Naive thymus-derived CD4-positive, alpha-beta T cell (primary cell): ENCODE data around the gene PTPRN2. TPM values are rescaled to one million over a fixed set of nuclear protein-coding genes. Genes with fewer than 3 reads are reported as not detected.

Experiments
- ATAC-seq: fragments of 150-1000 bp; cut with Tn5 transposase; 2 replicates; pipeline ENCODE4 v1.10.0; 2021; ENCODE audit warnings: mild to moderate bottlenecking, moderate library complexity
- CTCF ChIA-PET: fragments of 350-600 bp; sonication (Branson Sonifier 250); formaldehyde crosslinking; loops from one replicate; lab custom pipeline; 2021; ENCODE audit warnings: antibody characterized with exemption; lab: Charles Lee
- POLR2A ChIA-PET: fragments of 350-600 bp; sonication (Branson Sonifier 250); formaldehyde crosslinking; loops from one replicate; lab custom pipeline; 2021; ENCODE audit warnings: antibody characterized with exemption, inconsistent platforms; lab: Charles Lee
- DNase-seq, 9 donors: peaks; one replicate each; pipeline versions ENCODE4 v3.0.0 to v3.0.0-alpha.2; 2020 to 2022; ENCODE audit warnings: mixed read lengths in 1 of 9
- H3K27ac ChIP-seq: one replicate; pipeline ENCODE4 v1.7.0; 2013; ENCODE audit warnings: mild to moderate bottlenecking, low read depth, low read length, moderate library complexity
- H3K27me3 ChIP-seq, 2 donors: one replicate each; pipeline ENCODE4 v1.7.0; 2013; ENCODE audit warnings: low read length in 2 of 2, mild to moderate bottlenecking in 2 of 2, moderate library complexity in 2 of 2; ENCODE audit not compliant: control insufficient read depth in 2 of 2, insufficient read depth in 2 of 2
- H3K36me3 ChIP-seq, 3 experiments: 1 replicate in 2 of 3; 2 replicates in 1 of 3; pipeline ENCODE4 v1.7.0; 2013; ENCODE audit warnings: low read length in 3 of 3, mild to moderate bottlenecking in 3 of 3, moderate library complexity in 1 of 3; ENCODE audit not compliant: insufficient read depth in 3 of 3, control insufficient read depth in 2 of 3
- H3K4me1 ChIP-seq, 2 donors: one replicate each; pipeline ENCODE4 v1.7.0; 2013; ENCODE audit warnings: low read length in 2 of 2, mild to moderate bottlenecking in 2 of 2, moderate library complexity in 1 of 2; ENCODE audit not compliant: control insufficient read depth in 2 of 2, insufficient read depth in 2 of 2
- H3K4me3 ChIP-seq: 2 replicates; pipeline ENCODE4 v1.7.0; 2013; ENCODE audit warnings: mild to moderate bottlenecking, low read length
- H3K9me3 ChIP-seq, 3 experiments: 1 replicate in 2 of 3; 2 replicates in 1 of 3; pipeline ENCODE4 v1.7.0; 2013; ENCODE audit warnings: low read length in 3 of 3; ENCODE audit not compliant: control insufficient read depth in 2 of 3
- H3K27ac Mint-ChIP-seq, 9 donors: one replicate each; pipeline ENCODE4 v1.8.0; 2020 to 2022; ENCODE audit warnings: mixed read lengths in 9 of 9, mild to moderate bottlenecking in 8 of 9, moderate library complexity in 5 of 9, inconsistent platforms in 2 of 9
- H3K27me3 Mint-ChIP-seq, 5 donors: one replicate each; pipeline ENCODE4 v1.8.0; 2021 to 2022; ENCODE audit warnings: mixed read lengths in 5 of 5, mild to moderate bottlenecking in 1 of 5
- H3K36me3 Mint-ChIP-seq, 5 donors: one replicate each; pipeline ENCODE4 v1.8.0; 2020 to 2022; ENCODE audit warnings: mixed read lengths in 5 of 5, mild to moderate bottlenecking in 3 of 5, inconsistent platforms in 1 of 5
- H3K4me1 Mint-ChIP-seq, 7 donors: one replicate each; pipeline ENCODE4 v1.8.0; 2020 to 2022; ENCODE audit warnings: mixed read lengths in 7 of 7, mild to moderate bottlenecking in 3 of 7, inconsistent platforms in 1 of 7
- H3K4me3 Mint-ChIP-seq, 10 donors: one replicate each; pipeline ENCODE4 v1.8.0; 2020 to 2022; ENCODE audit warnings: mild to moderate bottlenecking in 10 of 10, mixed read lengths in 10 of 10, moderate library complexity in 6 of 10, inconsistent platforms in 2 of 10
- H3K9me3 Mint-ChIP-seq, 11 donors: one replicate each; pipeline ENCODE4 v1.8.0; 2020 to 2022; ENCODE audit warnings: mixed read lengths in 11 of 11, mild to moderate bottlenecking in 4 of 11, inconsistent platforms in 1 of 11, moderate library complexity in 1 of 11
- intact Hi-C, 2 donors: fragments of 100-400 bp; cut with micrococcal nuclease; formaldehyde crosslinking; loops; one replicate each; pipeline ENCODE4 v1.15.1; 2023
- polyA plus RNA-seq, 2 donors: library from polyadenylated mRNA; unstranded; fragments of 300-500 nt; fragmentation: Illumina TruSeq; gene quantifications; one replicate each; pipeline ENCODE4 v1.2.3, GENCODE V29; 2021
- total RNA-seq, 6 experiments: library from RNA in 5 of 6; stranded (reverse) in 5 of 6; gene quantifications; 1 replicate in 5 of 6; 2 replicates in 1 of 6; pipeline ENCODE4 v1.2.3 and lab custom pipeline; 2021 to 2026

The PTPRN2 gene
- total and polyA plus RNA-seq, 7 experiments from 2014 or later = 0.58 to 2.3 (median 1.4) TPM

DNA sequence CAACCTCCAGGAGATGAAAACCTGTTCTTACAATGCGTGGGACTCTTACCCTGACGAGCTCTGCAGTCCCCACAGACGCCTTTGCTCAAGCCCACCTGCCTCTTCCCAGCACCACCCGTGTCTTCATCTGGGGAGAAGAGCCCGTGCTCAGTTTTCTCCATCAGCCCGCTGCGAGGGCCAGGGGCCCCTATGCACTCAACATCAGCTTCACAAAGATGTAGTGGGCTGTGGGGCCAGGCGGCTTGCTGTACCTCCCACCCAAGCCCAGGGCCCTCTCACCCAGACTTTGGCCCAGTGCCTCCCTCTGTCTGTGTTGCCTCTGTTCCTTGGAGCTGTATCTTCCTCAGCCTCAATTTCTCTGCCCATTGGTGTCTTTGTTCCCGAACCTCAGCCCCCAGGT is 814.3 kb downstream of the PTPRN2 start:
- DNase-seq = no peak
- CTCF ChIA-PET = interaction anchor here (0.7 kb wide), 1 partner anchor 81 kb away, joined by 3 read pairs; no protein-coding TSS in a partner anchor

DNA sequence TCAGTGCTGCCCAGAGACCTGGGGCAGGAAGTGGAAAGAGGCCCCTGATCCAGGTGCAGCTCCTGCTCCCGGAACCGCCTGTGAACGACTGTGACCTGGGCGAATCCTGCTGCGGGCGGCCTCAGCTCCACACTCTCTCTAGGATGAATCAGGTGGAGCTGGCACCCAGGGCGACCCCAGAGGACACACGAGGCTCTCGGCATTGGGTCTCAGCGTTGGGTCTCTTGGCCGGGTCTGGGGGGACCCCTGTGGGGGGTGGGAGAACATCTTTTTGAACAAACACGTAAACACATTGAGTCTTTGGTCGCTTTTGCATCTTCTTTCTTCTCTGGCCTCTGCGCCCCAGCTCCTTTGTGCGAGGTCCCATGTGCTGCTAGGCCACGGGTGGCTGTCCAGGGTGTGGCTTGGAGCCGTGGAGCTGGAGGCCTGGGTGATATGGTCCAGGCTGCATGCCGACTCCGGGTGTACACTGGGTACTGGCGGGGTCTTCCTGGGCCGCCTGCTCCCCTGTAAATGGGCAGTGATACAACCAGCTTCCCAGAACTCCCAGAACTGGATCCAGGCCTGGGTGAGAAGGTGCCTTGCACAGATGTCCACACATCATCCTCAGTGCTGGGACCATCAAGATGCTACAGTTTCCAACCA is 815.0 kb downstream of the PTPRN2 start:
- peaks cover 0 to 5% (median 0%) of the 10 kb centered on the region in 3 experiments for H3K9me3 ChIP-seq
- ChIA-PET CTCF (interaction anchor here (0.7 kb wide), 1 partner anchor 80 kb away, joined by 3 read pairs; no protein-coding TSS in a partner anchor), POLR2A (interaction anchor here (0.7 kb wide), 2 partner anchors 88 to 301 kb away, joined by 3 to 4 read pairs; no protein-coding TSS in a partner anchor)
- H3K9me3 Mint-ChIP-seq = peaks cover 0 to 10% (median 7%) of the 10 kb centered on the region in 11 donors
- H3K4me1 Mint-ChIP-seq = peaks cover 0 to 18% (median 0%) of the 10 kb centered on the region in 7 donors
- H3K4me3 Mint-ChIP-seq = no peak overlapping the region
- no peak for DNase-seq
- H3K27ac ChIP-seq = no peak overlapping the region
- H3K4me3 ChIP-seq = no peak overlapping the region
- H3K27ac Mint-ChIP-seq = no peak overlapping the region
- peaks cover 3 to 14% (median 12%) of the 10 kb centered on the region in 5 donors for H3K27me3 Mint-ChIP-seq
- no peaks in the 10 kb centered on the region for H3K27me3 ChIP-seq
- H3K36me3 ChIP-seq = no peaks in the 10 kb centered on the region
- intact Hi-C loops = no loop called here
- no peaks in the 10 kb centered on the region for H3K4me1 ChIP-seq
- no peak for ATAC-seq
- peaks cover 0 to 14% (median 11%) of the 10 kb centered on the region in 5 donors for H3K36me3 Mint-ChIP-seq

More for the DNA sequence above, 814.3 kb downstream of the PTPRN2 start:
- Histone ChIP-seq H3K9me3 (peaks cover 0 to 5% (median 0%) of the 10 kb centered on the region in 3 experiments), H3K4me3 (no peak overlapping the region), H3K27ac (no peak overlapping the region), H3K27me3 (no peaks in the 10 kb centered on the region), H3K36me3 (no peaks in the 10 kb centered on the region), H3K4me1 (no peaks in the 10 kb centered on the region)
- ATAC-seq = no peak
- Mint-ChIP-seq H3K27ac (peak overlapping the region in 1 of 9 donors; percentile 48), H3K4me1 (peaks cover 0 to 22% (median 0%) of the 10 kb centered on the region in 7 donors), H3K36me3 (peaks cover 0 to 14% (median 11%) of the 10 kb centered on the region in 5 donors), H3K27me3 (peaks cover 3 to 20% (median 15%) of the 10 kb centered on the region in 5 donors), H3K9me3 (peaks cover 0 to 10% (median 7%) of the 10 kb centered on the region in 11 donors), H3K4me3 (no peak overlapping the region)
- POLR2A ChIA-PET = no interaction called here
- intact Hi-C loops = no loop called here

DNA sequence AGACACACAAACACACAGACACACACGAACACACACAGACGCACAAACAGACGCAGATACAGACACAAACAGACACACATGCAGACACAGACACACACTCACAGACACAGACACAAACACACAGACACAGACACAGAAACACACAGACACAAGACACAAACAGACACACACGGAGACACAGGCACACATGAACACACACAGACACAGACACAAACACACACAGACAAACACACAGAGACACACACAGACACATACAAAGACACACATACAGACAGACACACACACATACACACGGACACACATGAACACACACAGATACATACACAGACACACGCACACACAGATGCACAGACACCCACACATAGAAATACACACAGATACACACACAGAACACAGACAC is 815.9 kb downstream of the PTPRN2 start:
- peak overlapping the region in 1 of 9 donors; percentile 3 for H3K27ac Mint-ChIP-seq
- Histone ChIP-seq H3K36me3 (no peaks in the 10 kb centered on the region), H3K4me1 (no peaks in the 10 kb centered on the region), H3K27ac (no peak overlapping the region), H3K4me3 (no peak overlapping the region), H3K9me3 (peaks cover 0 to 5% (median 0%) of the 10 kb centered on the region in 3 experiments), H3K27me3 (no peaks in the 10 kb centered on the region)
- intact Hi-C loops = no loop called here
- no peak overlapping the region for H3K4me3 Mint-ChIP-seq
- H3K36me3 Mint-ChIP-seq = peaks cover 0 to 9% (median 7%) of the 10 kb centered on the region in 5 donors
- H3K9me3 Mint-ChIP-seq = peaks cover 0 to 10% (median 7%) of the 10 kb centered on the region in 11 donors
- peaks cover 0 to 7% (median 5%) of the 10 kb centered on the region in 5 donors for H3K27me3 Mint-ChIP-seq
- ChIA-PET POLR2A (no interaction called here), CTCF (no interaction called here)
- DNase-seq (no peak), ATAC-seq (no peak)
- H3K4me1 Mint-ChIP-seq = peaks cover 0 to 10% (median 0%) of the 10 kb centered on the region in 7 donors

DNA sequence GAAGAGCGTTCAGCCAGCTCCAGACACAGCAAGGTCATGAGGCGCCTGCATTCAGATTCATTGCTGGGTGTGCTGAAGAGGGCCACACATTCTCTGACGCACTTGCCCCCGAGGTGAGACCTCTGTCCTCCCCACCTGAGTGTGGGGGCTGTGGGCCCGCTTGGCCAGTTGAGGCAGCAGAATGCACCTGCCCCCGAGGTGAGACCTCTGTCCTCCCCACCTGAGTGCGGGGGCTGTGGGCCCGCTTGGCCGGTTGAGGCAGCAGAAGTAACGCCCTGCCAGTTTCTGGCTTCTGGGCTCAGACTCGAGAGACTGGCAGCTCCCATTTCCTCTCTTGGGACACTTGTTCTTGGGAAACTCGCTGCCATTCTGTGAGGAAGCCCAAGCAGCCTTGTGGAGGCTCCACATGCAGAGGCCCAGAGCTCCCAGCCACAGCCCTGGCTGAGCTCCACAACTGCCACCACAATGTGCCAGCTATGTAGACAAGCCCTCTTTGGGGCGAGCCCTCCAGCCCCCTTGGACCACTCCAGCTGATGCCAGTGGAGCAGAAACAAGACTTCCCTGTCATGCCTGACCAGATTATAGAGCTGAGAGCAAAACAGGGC is 816.8 kb downstream of the PTPRN2 start:
- Histone ChIP-seq H3K27me3 (no peaks in the 10 kb centered on the region), H3K9me3 (peaks cover 0 to 5% (median 0%) of the 10 kb centered on the region in 3 experiments), H3K4me3 (no peak overlapping the region), H3K27ac (no peak overlapping the region), H3K36me3 (no peaks in the 10 kb centered on the region), H3K4me1 (no peaks in the 10 kb centered on the region)
- peaks cover 0 to 14% (median 7%) of the 10 kb centered on the region in 5 donors for H3K36me3 Mint-ChIP-seq
- no peak for DNase-seq
- H3K4me3 Mint-ChIP-seq = no peak overlapping the region
- H3K27ac Mint-ChIP-seq = no peak overlapping the region
- peaks cover 0 to 13% (median 6%) of the 10 kb centered on the region in 5 donors for H3K27me3 Mint-ChIP-seq
- intact Hi-C loops = no loop called here
- no peak for ATAC-seq
- POLR2A ChIA-PET = no interaction called here
- CTCF ChIA-PET = no interaction called here
- H3K9me3 Mint-ChIP-seq = peaks cover 0 to 15% (median 11%) of the 10 kb centered on the region in 11 donors
- H3K4me1 Mint-ChIP-seq = peaks cover 0 to 10% (median 0%) of the 10 kb centered on the region in 7 donors

DNA sequence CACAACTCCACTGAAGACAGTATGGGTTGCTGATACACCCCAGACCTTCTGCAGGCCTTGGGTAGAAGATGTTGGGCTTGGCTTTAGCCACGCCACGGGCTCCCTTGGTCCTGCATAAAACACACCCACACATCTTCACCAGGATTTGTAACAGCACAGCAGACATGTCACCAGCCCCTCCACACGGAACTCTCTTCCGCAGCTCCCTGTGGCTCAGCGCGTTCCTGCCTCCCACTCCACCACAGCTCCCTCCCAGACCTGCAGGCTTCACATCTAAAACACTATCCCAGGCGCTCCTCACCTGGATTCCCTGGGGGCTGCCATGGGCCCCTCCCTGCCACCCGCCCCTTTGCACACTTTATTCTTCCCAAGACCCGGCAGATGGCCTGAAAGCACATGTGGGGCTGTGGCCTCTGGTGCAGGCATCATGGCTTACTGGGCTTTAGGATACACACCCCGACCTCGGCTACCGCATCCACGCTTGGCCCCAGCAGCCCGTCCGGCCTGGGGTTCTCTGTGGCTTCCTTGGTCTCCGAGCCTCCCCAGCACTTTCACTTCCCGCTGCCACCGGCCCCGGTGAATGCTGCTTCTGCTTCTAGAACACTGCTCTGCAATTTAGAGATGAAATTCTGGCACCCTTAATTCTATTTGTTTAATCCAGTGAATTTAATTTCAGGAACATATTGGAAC is 818.0 kb downstream of the PTPRN2 start:
- POLR2A ChIA-PET = no interaction called here
- Histone ChIP-seq H3K9me3 (peaks cover 0 to 5% (median 0%) of the 10 kb centered on the region in 3 experiments), H3K36me3 (no peaks in the 10 kb centered on the region), H3K4me1 (no peaks in the 10 kb centered on the region), H3K4me3 (no peak overlapping the region), H3K27me3 (no peaks in the 10 kb centered on the region), H3K27ac (no peak overlapping the region)
- CTCF ChIA-PET = no interaction called here
- Mint-ChIP-seq H3K4me3 (peak overlapping the region in 1 of 10 donors; percentile 2), H3K9me3 (peaks cover 0 to 25% (median 18%) of the 10 kb centered on the region in 11 donors), H3K36me3 (peaks cover 0 to 15% (median 7%) of the 10 kb centered on the region in 5 donors), H3K27me3 (peaks cover 0 to 17% (median 7%) of the 10 kb centered on the region in 5 donors), H3K4me1 (peaks cover 0 to 10% (median 0%) of the 10 kb centered on the region in 7 donors), H3K27ac (no peak overlapping the region)
- no peak for DNase-seq
- ATAC-seq = no peak
- intact Hi-C loops = no loop called here

DNA sequence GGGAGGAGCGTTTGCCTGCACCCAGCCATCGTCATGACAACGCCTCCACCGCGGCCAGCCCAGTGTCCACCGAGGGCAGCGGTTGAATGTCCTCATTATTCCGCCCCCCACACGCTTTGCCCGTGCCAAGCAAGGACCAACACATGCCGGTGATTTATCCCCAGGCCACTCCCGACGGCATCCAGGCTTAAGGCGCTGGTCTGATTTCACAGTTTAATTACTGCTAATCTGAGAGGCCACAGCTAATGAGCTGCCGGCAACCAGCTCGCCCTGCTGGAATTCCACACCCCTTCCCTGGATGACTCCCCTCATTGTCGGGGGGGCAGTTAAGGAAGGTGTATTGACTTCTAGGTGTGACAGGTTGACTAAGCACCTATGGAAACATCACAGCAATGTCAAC is 818.5 kb downstream of the PTPRN2 start:
- POLR2A ChIA-PET = no interaction called here

More for the DNA sequence above, 818.5 kb downstream of the PTPRN2 start:
- Histone ChIP-seq H3K36me3 (no peaks in the 10 kb centered on the region), H3K27me3 (no peaks in the 10 kb centered on the region), H3K9me3 (peaks cover 0 to 5% (median 0%) of the 10 kb centered on the region in 3 experiments), H3K4me1 (no peaks in the 10 kb centered on the region), H3K27ac (no peak overlapping the region), H3K4me3 (no peak overlapping the region)
- H3K27me3 Mint-ChIP-seq = peaks cover 0 to 17% (median 7%) of the 10 kb centered on the region in 5 donors
- H3K27ac Mint-ChIP-seq = no peak overlapping the region
- peaks cover 0 to 28% (median 18%) of the 10 kb centered on the region in 11 donors for H3K9me3 Mint-ChIP-seq
- DNase-seq = no peak
- H3K4me3 Mint-ChIP-seq = no peak overlapping the region
- CTCF ChIA-PET = no interaction called here
- peaks cover 0 to 15% (median 7%) of the 10 kb centered on the region in 5 donors for H3K36me3 Mint-ChIP-seq
- ATAC-seq = no peak
- peaks cover 0 to 10% (median 0%) of the 10 kb centered on the region in 7 donors for H3K4me1 Mint-ChIP-seq
- intact Hi-C loops = no loop called here
